NCI-H2196 (cell line): ENCODE data around the gene MEX3B.

Source experiments
- DNase-seq: peaks from one replicate; lab custom pipeline; 2025; ENCODE audit not compliant: unreplicated experiment; lab: John Stamatoyannopoulos, UW

MEX3B gene

DNA sequence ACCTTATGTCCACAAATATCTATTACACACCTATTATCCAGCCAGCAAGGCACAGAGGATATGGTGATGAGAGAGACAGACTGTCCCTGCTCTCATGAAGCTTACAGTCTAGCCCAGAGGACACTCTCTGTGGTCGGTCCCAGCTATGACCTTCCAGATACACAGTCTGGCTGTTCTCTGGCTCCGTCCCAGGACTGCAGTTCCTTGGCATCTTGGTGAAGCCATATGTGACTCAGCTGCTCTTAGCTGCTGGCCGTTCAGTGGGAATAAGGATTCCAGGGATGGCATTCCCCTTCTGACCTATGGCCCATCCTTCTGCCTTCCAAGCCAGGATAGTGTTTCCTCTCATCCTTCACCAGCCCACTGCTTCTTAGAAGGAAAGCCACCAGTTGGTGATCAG is 30.8 kb downstream of the MEX3B start:
- no peak for DNase-seq

DNA sequence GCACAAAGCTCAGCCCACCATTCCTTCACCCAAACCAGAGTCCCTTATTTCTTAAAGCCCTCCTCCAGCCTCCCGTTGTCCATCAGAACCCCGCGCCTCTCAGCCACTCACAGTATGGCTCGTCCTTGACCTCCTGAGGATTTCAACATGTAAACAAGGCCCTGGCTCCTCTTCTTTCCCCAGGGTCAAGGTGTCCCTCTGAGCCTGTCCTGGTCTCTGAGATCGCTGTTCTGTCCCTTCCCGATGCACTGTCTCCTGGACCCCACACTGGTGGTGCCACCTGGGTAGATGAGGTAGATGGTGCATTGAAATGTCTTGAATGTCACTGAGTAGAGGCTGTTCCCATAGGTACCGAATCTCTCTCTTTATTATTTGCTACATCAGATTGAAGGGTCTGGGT is 32.9 kb downstream of the MEX3B start:
- DNase-seq: no peak

DNA sequence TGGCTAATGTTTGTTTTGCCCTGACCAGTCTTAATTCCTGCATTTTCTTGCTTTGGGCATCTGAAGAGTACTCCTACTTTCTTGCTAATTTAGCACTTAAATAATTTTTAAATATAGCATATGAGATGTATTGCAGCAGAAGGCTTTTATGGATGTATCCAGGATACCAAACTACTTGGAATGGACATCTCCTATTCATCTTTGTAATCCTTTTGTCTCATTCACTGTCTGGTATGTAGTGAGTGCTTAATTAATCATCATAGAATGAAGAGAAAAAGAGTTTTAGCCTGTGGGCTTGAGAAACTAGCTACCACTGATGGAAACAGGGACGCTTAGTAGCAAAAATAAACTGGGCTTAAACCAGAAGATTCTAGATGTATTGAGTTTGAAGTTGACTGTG is 40.6 kb downstream of the MEX3B start:
- DNase-seq: no peak

DNA sequence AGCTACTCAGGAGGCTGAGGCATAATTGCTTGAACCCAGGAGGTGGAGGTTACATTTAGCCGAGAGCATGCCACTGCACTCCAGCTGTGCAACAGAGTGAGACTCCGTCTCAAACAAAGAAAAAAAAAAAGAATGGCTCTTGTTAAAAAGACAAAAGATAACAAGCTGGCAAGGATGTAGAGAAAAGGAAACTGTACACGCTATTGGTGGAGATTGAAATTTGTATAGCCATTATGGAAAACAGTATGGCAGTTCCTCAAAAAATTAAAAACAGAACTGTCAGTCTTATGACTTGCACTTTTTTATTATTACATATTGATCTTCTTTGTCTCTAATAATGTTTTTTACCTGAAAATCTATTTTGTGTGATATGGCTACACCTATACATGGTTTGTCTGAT is 41.9 kb downstream of the MEX3B start:
- DNase-seq: no peak

DNA sequence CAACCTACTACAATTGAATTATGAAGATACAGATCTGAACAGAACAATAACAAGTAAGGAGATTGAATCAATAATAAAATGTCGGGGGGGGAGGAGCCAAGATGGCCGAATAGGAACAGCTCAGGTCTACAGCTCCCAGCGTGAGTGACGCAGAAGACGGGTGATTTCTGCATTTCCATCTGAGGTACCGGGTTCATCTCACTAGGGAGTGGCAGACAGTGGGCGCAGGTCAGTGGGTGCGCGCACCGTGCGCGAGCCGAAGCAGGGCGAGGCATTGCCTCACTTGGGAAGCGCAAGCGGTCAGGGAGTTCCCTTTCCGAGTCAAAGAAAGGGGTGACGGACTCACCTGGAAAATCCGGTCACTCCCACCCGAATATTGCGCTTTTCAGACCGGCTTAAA is 50.7 kb downstream of the MEX3B start:
- DNase-seq: peak; percentile 7

DNA sequence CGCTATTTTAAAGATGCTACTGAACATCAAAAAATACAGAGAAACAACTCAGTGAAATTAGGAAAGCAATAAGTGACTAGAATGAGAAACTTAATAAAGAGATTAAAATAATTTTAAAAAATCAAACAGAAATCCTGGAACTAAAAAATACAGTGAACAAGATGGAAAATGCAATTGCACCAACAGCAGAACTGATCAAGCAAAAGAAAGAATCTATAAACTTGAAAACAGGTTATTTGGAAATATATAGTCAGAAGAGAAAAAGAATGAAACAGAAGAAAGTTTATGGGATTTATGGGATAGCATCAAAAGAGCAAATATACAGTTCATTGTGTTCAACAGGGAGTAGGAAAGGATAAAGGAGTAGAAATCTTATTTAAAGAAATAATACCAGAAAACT is 53.3 kb downstream of the MEX3B start:
- DNase-seq: no peak
